SK-N-SH treated with all-trans-retinoic acid at 6 μM for 48 hours (cell line): ENCODE results near the gene RAP1GAP.

Source experiments
- ATAC-seq: fragments of 200-7000 bp; cut with Tn5 transposase; 3 replicates; pipeline ENCODE4 v1.9.1; 2020; ENCODE audit warnings: mild to moderate bottlenecking, moderate library complexity
- ARNTL ChIP-seq: fragments of 450-650 bp; formaldehyde crosslinking; IDR thresholded peaks from 2 replicates; pipeline ENCODE4 v1.5.0; 2020; ENCODE audit warnings: low read depth, mild to moderate bottlenecking, moderate library complexity, borderline replicate concordance
- BACH2 ChIP-seq: fragments of 250-450 bp; sonication (Bioruptor Pico); IDR thresholded peaks from 2 replicates; pipeline ENCODE4 v1.9.0; 2021; ENCODE audit warnings: mild to moderate bottlenecking, borderline replicate concordance
- CSDC2 ChIP-seq: fragments of 250-450 bp; sonication (Bioruptor Pico); IDR thresholded peaks from 2 replicates; pipeline ENCODE4 v1.5.0; 2020; ENCODE audit warnings: mild to moderate bottlenecking, moderate library complexity
- CSRNP3 ChIP-seq: fragments of 250-450 bp; sonication (Bioruptor Pico); IDR thresholded peaks from 2 replicates; pipeline ENCODE4 v1.5.1; 2021; ENCODE audit warnings: mild to moderate bottlenecking, moderate library complexity
- ESRRG ChIP-seq: fragments of 250-450 bp; sonication (Bioruptor Pico); IDR thresholded peaks from 2 replicates; pipeline ENCODE4 v1.6.1; 2021; ENCODE audit warnings: mild to moderate bottlenecking
- ISL1 ChIP-seq: fragments of 250-450 bp; sonication (Bioruptor Pico); IDR thresholded peaks from 2 replicates; pipeline ENCODE4 v2.1.2; 2022; ENCODE audit warnings: mild to moderate bottlenecking, moderate library complexity
- OSR1 ChIP-seq: fragments of 250-450 bp; sonication (Bioruptor Pico); IDR thresholded peaks from 2 replicates; pipeline ENCODE4 v1.8.0; 2022; ENCODE audit warnings: moderate library complexity, mild to moderate bottlenecking, inconsistent platforms
- PATZ1 ChIP-seq: fragments of 250-450 bp; sonication (Bioruptor Pico); IDR thresholded peaks from 2 replicates; pipeline ENCODE4 v1.8.0; 2020; ENCODE audit warnings: mild to moderate bottlenecking, moderate library complexity, borderline replicate concordance
- PPARA ChIP-seq: fragments of 250-450 bp; sonication (Bioruptor Pico); IDR thresholded peaks from 2 replicates; pipeline ENCODE4 v1.5.0; 2020; ENCODE audit warnings: mild to moderate bottlenecking, borderline replicate concordance
- RARB ChIP-seq: fragments of 250-450 bp; sonication (Bioruptor Pico); IDR thresholded peaks from 2 replicates; pipeline ENCODE4 v1.8.0; 2021; ENCODE audit warnings: mild to moderate bottlenecking, moderate library complexity
- TCF4 ChIP-seq: fragments of 250-450 bp; sonication (Bioruptor Pico); IDR thresholded peaks from 2 replicates; pipeline ENCODE4 v1.8.0; 2021; ENCODE audit warnings: mild to moderate bottlenecking, moderate library complexity, borderline replicate concordance
- TOX ChIP-seq: fragments of 250-450 bp; sonication (Bioruptor Pico); IDR thresholded peaks from 2 replicates; pipeline ENCODE4 v1.8.0; 2021; ENCODE audit warnings: mild to moderate bottlenecking, moderate library complexity, borderline replicate concordance
- ZFP3 ChIP-seq: fragments of 250-450 bp; sonication (Bioruptor Pico); IDR thresholded peaks from 2 replicates; pipeline ENCODE4 v1.5.0; 2020; ENCODE audit warnings: mild to moderate bottlenecking, moderate library complexity
- ZFP30 ChIP-seq: fragments of 450-650 bp; formaldehyde crosslinking; IDR thresholded peaks from 2 replicates; pipeline ENCODE4 v1.5.0; 2022; ENCODE audit warnings: mild to moderate bottlenecking, moderate library complexity
- ZNF565 ChIP-seq: fragments of 450-650 bp; formaldehyde crosslinking; conservative IDR thresholded peaks from 2 replicates; pipeline ENCODE4 v1.5.0; 2020; ENCODE audit warnings: low read depth, mild to moderate bottlenecking, moderate library complexity
- ZNF70 ChIP-seq: fragments of 450-650 bp; formaldehyde crosslinking; IDR thresholded peaks from 2 replicates; pipeline ENCODE4 v1.5.0; 2020; ENCODE audit warnings: mild to moderate bottlenecking, moderate library complexity
- ZNF8 ChIP-seq: fragments of 450-650 bp; formaldehyde crosslinking; IDR thresholded peaks from 2 replicates; pipeline ENCODE4 v1.5.0; 2020; ENCODE audit warnings: mild to moderate bottlenecking, moderate library complexity
- TF ChIP-seq, protein P1 (sequence below): fragments of 250-450 bp; sonication (Bioruptor Pico); IDR thresholded peaks from 2 replicates; pipeline ENCODE4 v1.8.0; 2021; ENCODE audit warnings: low read depth, mild to moderate bottlenecking, moderate library complexity, borderline replicate concordance
- TF ChIP-seq, protein P2 (sequence below): fragments of 250-450 bp; sonication (Bioruptor Pico); IDR thresholded peaks from 2 replicates; pipeline ENCODE4 v1.5.0; 2020; ENCODE audit warnings: mild to moderate bottlenecking, moderate library complexity
- TF ChIP-seq, protein P3 (sequence below): fragments of 250-450 bp; sonication (Bioruptor Pico); IDR thresholded peaks from 2 replicates; pipeline ENCODE4 v1.5.1; 2020; ENCODE audit warnings: low read depth, mild to moderate bottlenecking, moderate library complexity

RAP1GAP gene

GRCh38 chr1:21590934-21591333 is 78.2 kb downstream of the RAP1GAP start:
- ATAC-seq = no peak
- TF ChIP-seq PPARA (CRISPR knock-in tag) = no peak

- no peak; the same call in 2 of the 3 replicates for ATAC-seq
- no peak for TF ChIP-seq ZFP30 (CRISPR knock-in tag)
- no peak for TF ChIP-seq RARB (CRISPR knock-in tag)
- TF ChIP-seq, protein P1, sequence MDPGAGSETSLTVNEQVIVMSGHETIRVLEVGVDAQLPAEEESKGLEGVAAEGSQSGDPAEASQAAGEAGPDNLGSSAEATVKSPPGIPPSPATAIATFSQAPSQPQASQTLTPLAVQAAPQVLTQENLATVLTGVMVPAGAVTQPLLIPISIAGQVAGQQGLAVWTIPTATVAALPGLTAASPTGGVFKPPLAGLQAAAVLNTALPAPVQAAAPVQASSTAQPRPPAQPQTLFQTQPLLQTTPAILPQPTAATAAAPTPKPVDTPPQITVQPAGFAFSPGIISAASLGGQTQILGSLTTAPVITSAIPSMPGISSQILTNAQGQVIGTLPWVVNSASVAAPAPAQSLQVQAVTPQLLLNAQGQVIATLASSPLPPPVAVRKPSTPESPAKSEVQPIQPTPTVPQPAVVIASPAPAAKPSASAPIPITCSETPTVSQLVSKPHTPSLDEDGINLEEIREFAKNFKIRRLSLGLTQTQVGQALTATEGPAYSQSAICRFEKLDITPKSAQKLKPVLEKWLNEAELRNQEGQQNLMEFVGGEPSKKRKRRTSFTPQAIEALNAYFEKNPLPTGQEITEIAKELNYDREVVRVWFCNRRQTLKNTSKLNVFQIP (CRISPR knock-in tag) = no peak
- no peak for TF ChIP-seq BACH2 (CRISPR knock-in tag)
- no peak for TF ChIP-seq ARNTL (CRISPR knock-in tag)
- TF ChIP-seq PATZ1 (CRISPR knock-in tag) = no peak
- no peak for TF ChIP-seq TOX (CRISPR knock-in tag)
- no peak for TF ChIP-seq ZFP3 (CRISPR knock-in tag)
- no peak for TF ChIP-seq ZNF8 (CRISPR knock-in tag)
- TF ChIP-seq, protein P2, sequence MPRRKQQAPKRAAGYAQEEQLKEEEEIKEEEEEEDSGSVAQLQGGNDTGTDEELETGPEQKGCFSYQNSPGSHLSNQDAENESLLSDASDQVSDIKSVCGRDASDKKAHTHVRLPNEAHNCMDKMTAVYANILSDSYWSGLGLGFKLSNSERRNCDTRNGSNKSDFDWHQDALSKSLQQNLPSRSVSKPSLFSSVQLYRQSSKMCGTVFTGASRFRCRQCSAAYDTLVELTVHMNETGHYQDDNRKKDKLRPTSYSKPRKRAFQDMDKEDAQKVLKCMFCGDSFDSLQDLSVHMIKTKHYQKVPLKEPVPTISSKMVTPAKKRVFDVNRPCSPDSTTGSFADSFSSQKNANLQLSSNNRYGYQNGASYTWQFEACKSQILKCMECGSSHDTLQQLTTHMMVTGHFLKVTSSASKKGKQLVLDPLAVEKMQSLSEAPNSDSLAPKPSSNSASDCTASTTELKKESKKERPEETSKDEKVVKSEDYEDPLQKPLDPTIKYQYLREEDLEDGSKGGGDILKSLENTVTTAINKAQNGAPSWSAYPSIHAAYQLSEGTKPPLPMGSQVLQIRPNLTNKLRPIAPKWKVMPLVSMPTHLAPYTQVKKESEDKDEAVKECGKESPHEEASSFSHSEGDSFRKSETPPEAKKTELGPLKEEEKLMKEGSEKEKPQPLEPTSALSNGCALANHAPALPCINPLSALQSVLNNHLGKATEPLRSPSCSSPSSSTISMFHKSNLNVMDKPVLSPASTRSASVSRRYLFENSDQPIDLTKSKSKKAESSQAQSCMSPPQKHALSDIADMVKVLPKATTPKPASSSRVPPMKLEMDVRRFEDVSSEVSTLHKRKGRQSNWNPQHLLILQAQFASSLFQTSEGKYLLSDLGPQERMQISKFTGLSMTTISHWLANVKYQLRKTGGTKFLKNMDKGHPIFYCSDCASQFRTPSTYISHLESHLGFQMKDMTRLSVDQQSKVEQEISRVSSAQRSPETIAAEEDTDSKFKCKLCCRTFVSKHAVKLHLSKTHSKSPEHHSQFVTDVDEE (CRISPR knock-in tag) = no peak
- TF ChIP-seq ZNF70 (CRISPR knock-in tag) = no peak
- no peak for TF ChIP-seq ZNF565 (CRISPR knock-in tag)
- no peak for TF ChIP-seq CSDC2 (CRISPR knock-in tag)
- no peak for TF ChIP-seq ISL1
- TF ChIP-seq PPARA (CRISPR knock-in tag) = no peak
- no peak for TF ChIP-seq OSR1 (CRISPR knock-in tag)
- no peak for TF ChIP-seq TCF4 (CRISPR knock-in tag)
Observed at GRCh38 chr1:21590126-21590880, 78.9 kb downstream of the RAP1GAP start.

- TF ChIP-seq, protein P2 (CRISPR knock-in tag) = no peak
- ATAC-seq = no peak
Observed at GRCh38 chr1:21589618-21590017, 79.5 kb downstream of the RAP1GAP start.

GRCh38 chr1:21587602-21587953 is 81.6 kb downstream of the RAP1GAP start:
- TF ChIP-seq, protein P3, sequence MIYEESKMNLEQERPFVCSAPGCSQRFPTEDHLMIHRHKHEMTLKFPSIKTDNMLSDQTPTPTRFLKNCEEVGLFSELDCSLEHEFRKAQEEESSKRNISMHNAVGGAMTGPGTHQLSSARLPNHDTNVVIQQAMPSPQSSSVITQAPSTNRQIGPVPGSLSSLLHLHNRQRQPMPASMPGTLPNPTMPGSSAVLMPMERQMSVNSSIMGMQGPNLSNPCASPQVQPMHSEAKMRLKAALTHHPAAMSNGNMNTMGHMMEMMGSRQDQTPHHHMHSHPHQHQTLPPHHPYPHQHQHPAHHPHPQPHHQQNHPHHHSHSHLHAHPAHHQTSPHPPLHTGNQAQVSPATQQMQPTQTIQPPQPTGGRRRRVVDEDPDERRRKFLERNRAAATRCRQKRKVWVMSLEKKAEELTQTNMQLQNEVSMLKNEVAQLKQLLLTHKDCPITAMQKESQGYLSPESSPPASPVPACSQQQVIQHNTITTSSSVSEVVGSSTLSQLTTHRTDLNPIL (CRISPR knock-in tag) = no peak
- TF ChIP-seq PPARA (CRISPR knock-in tag) = no peak
- no peak for TF ChIP-seq ZNF70 (CRISPR knock-in tag)
- TF ChIP-seq CSRNP3 (CRISPR knock-in tag) = no peak
- no peak for TF ChIP-seq BACH2 (CRISPR knock-in tag)
- no peak for TF ChIP-seq ESRRG (CRISPR knock-in tag)
- TF ChIP-seq RARB (CRISPR knock-in tag) = no peak
- no peak for TF ChIP-seq PATZ1 (CRISPR knock-in tag)
- TF ChIP-seq ISL1 = no peak
- TF ChIP-seq ZNF8 (CRISPR knock-in tag) = no peak
- no peak for TF ChIP-seq ZFP30 (CRISPR knock-in tag)
- no peak for ATAC-seq
